ENCODE data around the gene FBXL4.

GRCh38 chr6:98977671-98978292 is 30.0 kb upstream of the FBXL4 start:
- TF ChIP-seq, protein P1, sequence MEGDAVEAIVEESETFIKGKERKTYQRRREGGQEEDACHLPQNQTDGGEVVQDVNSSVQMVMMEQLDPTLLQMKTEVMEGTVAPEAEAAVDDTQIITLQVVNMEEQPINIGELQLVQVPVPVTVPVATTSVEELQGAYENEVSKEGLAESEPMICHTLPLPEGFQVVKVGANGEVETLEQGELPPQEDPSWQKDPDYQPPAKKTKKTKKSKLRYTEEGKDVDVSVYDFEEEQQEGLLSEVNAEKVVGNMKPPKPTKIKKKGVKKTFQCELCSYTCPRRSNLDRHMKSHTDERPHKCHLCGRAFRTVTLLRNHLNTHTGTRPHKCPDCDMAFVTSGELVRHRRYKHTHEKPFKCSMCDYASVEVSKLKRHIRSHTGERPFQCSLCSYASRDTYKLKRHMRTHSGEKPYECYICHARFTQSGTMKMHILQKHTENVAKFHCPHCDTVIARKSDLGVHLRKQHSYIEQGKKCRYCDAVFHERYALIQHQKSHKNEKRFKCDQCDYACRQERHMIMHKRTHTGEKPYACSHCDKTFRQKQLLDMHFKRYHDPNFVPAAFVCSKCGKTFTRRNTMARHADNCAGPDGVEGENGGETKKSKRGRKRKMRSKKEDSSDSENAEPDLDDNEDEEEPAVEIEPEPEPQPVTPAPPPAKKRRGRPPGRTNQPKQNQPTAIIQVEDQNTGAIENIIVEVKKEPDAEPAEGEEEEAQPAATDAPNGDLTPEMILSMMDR (conservative IDR thresholded peaks at IDR 0.05): no peak
- no peak for TF ChIP-seq EZH2 (IDR thresholded peaks at IDR 0.05; ENCODE audit: low read depth)
